Renal pelvis (tissue), 12 donors: Measurements from ENCODE around the gene POLR2C. TPM values are rescaled to one million over a fixed set of nuclear protein-coding genes. Genes with fewer than 3 reads are reported as not detected.
"Not testable (repeated sequence)": the region's sequence is repeated elsewhere in the genome, so short reads cannot be mapped to it uniquely, and the experiment has no call there.

Experiments used
- DNase-seq: peaks from one replicate; pipeline ENCODE4 v3.0.0-alpha.2; 2013
- long read RNA-seq, 16 experiments: transcript quantifications; one replicate each; lab custom pipeline, GENCODE V29; 2026
- polyA plus RNA-seq, 3 donors: library from polyadenylated mRNA; unstranded; fragments of 120-200 nt; gene quantifications; one replicate each; pipeline ENCODE4 v1.2.1, GENCODE V29; 2013; ENCODE audit not compliant: insufficient read length in 3 of 3

Gene POLR2C
- 10 to 100 TPM; 84.1 to 87.3 (median 86.4) TPM for polyA plus RNA-seq
- long read RNA-seq, donor 1, transcript POLR2C-201 (9 exons, 2,057 nt) = major isoform, 53 of 53 reads
- long read RNA-seq, donor 1, partial matches to known transcripts = 0 of 53 reads
- long read RNA-seq, donor 1, other reads (novel, unspliced or antisense) = 0 of 53 reads
- long read RNA-seq, donor 2, transcript POLR2C-201 (9 exons, 2,057 nt) = major isoform, 56 of 160 reads
- long read RNA-seq, donor 2, partial matches to known transcripts = 91 of 160 reads
- long read RNA-seq, donor 2, other reads (novel, unspliced or antisense) = 9 of 160 reads
- long read RNA-seq, donor 3, transcript POLR2C-201 (9 exons, 2,057 nt) = major isoform, 37 of 51 reads
- long read RNA-seq, donor 3, partial matches to known transcripts = 0 of 51 reads
- long read RNA-seq, donor 3, other reads (novel, unspliced or antisense) = 14 of 51 reads
- long read RNA-seq, donor 4, transcript POLR2C-201 (9 exons, 2,057 nt) = major isoform, 44 of 65 reads
- long read RNA-seq, donor 4, partial matches to known transcripts = 13 of 65 reads
- long read RNA-seq, donor 4, other reads (novel, unspliced or antisense) = 5 of 65 reads
- long read RNA-seq, donor 5, transcript POLR2C-201 (9 exons, 2,057 nt) = major isoform, 26 of 42 reads
- long read RNA-seq, donor 5, partial matches to known transcripts = 16 of 42 reads
- long read RNA-seq, donor 5, other reads (novel, unspliced or antisense) = 0 of 42 reads
- long read RNA-seq, donor 6, transcript POLR2C-201 (9 exons, 2,057 nt) = major isoform, 29 of 33 reads
- long read RNA-seq, donor 6, partial matches to known transcripts = 0 of 33 reads
- long read RNA-seq, donor 6, other reads (novel, unspliced or antisense) = 0 of 33 reads
- long read RNA-seq, donor 7, transcript POLR2C-201 (9 exons, 2,057 nt) = major isoform, 58 of 61 reads
- long read RNA-seq, donor 7, partial matches to known transcripts = 0 of 61 reads
- long read RNA-seq, donor 7, other reads (novel, unspliced or antisense) = 0 of 61 reads
- long read RNA-seq, donor 8, transcript POLR2C-201 (9 exons, 2,057 nt) = major isoform, 10 of 11 reads
- long read RNA-seq, donor 8, partial matches to known transcripts = 0 of 11 reads
- long read RNA-seq, donor 8, other reads (novel, unspliced or antisense) = 0 of 11 reads
- long read RNA-seq, donor 9, transcript POLR2C-201 (9 exons, 2,057 nt) = major isoform, 47 of 80 reads
- long read RNA-seq, donor 9, partial matches to known transcripts = 30 of 80 reads
- long read RNA-seq, donor 9, other reads (novel, unspliced or antisense) = 0 of 80 reads
- long read RNA-seq, donor 10, transcript POLR2C-201 (9 exons, 2,057 nt) = major isoform, 31 of 34 reads
- long read RNA-seq, donor 10, partial matches to known transcripts = 0 of 34 reads
- long read RNA-seq, donor 10, other reads (novel, unspliced or antisense) = 0 of 34 reads
- long read RNA-seq, donor 11, transcript POLR2C-201 (9 exons, 2,057 nt) = major isoform, 38 of 114 reads
- long read RNA-seq, donor 11, partial matches to known transcripts = 74 of 114 reads
- long read RNA-seq, donor 11, other reads (novel, unspliced or antisense) = 0 of 114 reads
- long read RNA-seq, donor 12, transcript POLR2C-201 (9 exons, 2,057 nt) = major isoform, 44 of 58 reads
- long read RNA-seq, donor 12, partial matches to known transcripts = 7 of 58 reads
- long read RNA-seq, donor 12, other reads (novel, unspliced or antisense) = 0 of 58 reads
- long read RNA-seq, donor 13, transcript POLR2C-201 (9 exons, 2,057 nt) = major isoform, 22 of 22 reads
- long read RNA-seq, donor 13, partial matches to known transcripts = 0 of 22 reads
- long read RNA-seq, donor 13, other reads (novel, unspliced or antisense) = 0 of 22 reads
- long read RNA-seq, donor 14 = 0 reads
- long read RNA-seq, donor 15 = 0 reads
- long read RNA-seq, donor 16, transcript POLR2C-201 (9 exons, 2,057 nt) = major isoform, 60 of 212 reads
- long read RNA-seq, donor 16, partial matches to known transcripts = 140 of 212 reads
- long read RNA-seq, donor 16, other reads (novel, unspliced or antisense) = 5 of 212 reads

DNA sequence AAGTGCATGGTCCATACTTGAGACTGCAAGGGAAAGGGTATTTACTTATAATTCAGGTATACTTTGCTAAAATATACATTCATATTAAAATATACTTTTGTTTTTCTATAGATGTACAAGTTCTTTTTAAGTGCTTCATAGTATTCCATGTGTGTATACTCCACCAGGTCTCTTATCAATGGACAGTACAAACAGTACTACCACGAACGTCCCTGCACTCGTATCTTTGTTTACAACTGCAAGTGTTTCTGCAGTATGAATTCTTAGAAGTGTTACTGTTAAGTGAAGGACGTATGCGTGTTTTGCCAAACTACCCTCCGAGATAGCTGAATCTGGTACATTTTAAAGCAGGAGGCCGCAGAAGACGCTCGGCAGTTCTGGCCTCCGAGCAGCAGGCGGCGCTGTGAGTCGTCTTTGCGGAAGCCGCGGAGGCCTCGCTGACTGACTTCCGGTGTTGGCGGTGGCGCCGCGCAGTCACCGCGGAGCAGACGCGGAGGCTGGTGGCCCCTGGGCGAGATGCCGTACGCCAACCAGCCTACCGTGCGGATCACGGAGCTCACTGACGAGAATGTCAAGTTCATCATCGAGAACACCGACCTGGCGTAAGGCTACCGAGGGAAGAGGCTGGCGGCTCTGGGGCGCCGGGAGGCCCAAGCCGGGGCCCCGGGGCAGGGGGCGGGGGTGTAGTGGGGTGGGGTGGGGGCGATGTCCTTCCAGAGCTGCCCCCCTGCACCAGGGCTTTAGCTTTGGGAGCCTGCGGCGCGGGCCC lies at the start of gene POLR2C:
Gene POLR2C (plus strand): TSS at position 471 of the 769 bp plus-strand sequence. CDS start 46 bp downstream, at position 517.
- peak; percentile 82 for DNase-seq

DNA sequence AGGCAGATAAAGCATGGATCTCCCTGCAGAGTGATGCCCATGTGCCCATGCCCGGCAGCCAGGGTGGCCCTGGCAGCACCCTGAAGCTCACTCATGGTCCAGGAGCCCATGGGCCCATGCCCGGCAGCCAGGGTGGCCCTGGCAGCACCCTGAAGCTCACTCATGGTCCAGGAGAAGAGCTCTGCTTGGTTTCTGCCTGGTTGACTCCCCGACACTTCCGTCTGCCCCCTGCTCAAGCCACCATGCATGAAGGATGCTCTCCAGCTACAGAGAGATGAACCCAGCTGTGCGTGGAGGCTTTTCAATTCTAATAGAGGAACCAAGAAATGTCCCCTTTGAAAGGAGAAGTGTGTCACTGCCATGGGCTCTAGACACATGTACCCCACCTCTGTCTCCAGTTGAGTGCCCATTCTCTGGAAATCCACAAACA lies 49.2 kb upstream of the POLR2C start:
- no peak for DNase-seq

DNA sequence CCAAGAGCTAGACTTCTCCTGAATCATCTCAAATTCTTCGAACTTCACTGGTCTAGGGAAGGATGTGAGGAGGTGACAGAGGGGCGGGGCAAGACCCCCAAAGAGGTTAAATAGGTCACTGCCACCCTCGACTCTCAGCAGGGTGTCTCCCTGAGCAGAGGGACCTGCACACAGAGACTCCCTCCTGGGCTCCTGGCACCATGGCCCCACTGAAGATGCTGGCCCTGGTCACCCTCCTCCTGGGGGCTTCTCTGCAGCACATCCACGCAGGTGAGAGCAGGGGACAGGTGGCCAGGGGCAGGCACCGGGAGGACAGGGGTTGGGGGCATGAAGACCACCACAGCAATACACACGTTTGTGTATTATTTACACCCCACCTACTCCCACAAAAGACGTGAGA lies 48.7 kb upstream of the POLR2C start:
- DNase-seq = no peak

DNA sequence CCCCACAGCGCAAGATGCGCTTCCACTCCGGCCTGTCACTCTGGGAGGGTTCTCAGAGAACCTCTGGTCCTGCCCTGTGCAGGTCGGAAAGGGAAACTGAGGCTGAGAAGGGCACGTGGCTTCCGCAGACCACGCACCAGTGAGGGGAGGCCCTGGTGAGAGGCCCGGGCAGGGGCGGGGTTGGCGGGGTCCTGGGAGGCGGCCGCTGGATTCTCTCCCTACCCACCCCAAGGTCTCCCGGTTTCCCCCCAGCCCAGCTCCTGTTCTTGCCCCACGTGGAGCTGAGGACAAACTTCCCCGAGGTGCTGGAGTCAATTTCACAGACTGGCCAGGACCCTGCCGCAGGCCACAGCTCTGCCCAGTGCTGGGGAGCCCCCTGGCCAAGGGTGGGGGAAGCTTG lies 46.4 kb upstream of the POLR2C start:
- DNase-seq = no peak

DNA sequence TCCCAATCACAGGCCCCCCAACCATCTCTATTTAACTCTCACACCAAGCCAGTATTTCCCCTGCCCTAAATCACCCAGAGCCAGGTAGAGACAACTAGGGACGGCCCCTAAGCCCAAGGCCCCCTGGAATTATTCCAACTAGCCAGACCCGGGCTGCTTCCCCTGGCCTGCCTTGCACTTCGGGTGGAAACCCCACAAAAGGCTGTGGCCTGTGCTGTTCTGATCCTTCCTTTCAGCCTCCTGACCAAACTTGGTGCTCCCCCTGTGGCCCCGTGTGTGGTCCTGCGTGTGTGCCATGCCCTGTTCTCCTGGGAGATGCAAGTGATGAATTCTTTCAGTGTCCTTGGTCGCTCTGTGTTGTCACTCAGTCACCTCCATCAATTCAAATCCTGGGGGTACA lies 43.0 kb upstream of the POLR2C start:
- DNase-seq = no peak

DNA sequence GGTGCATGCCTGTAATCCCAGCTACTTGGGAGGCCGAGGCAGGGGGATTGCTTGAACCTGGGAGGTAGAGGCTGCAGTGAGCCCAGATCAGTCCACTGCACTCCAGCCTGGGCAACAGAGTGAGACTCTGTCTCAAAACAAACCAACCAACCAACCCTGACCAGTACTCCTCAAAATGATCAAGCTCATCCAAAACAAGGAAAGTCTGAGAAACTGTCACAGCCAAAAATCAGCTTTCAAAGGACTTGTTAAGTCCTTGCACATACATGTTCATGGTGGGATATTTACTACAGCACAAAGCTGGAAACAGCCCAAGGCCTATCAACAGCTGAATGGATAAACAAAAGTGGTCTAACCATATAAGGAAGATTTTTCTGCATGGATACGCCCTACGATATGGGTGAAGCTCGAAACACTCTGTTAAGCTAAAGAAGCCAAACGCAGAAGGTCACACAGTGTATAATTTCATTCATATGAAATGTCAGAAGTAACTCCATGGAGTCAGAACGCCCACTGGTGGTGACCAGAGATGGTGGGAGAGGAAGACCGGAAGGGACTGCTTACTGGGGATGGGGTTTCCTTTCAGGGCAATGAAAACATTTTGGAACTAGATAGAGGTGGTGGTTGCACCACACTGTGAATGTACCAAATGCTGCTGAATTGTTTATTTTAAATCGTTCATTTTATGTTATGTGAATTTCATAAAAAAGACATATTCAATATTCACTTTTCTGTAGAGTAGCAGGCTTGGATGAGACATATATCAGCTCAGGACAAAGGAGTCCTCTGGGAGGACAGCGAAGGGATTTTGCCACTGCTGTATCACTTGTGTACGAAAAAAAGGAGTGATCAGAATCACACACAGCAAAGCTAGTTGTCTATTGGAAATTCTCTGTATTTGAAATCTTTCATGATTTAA lies 40.2 kb upstream of the POLR2C start:
- DNase-seq = peak; percentile 74

DNA sequence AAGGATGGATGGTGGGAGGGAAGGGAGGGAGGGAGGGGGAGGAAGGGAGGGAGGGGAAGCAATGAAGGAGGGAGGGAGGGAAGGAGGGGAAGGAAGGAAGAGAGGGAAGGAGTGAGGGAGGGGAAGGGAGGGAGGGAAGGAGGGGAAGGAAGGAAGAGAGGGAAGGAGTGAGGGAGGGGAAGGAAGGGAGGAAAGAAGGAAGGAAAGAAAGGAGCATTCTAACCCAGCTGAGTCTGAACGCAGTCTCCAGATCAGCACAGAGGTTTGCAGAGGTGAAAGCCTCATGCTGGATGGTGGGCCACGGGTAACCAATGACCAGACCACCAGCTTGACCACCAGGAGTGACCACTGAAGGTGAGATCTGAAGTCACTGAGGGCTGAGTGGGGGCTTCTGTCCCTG lies 39.3 kb upstream of the POLR2C start:
- DNase-seq = no peak

DNA sequence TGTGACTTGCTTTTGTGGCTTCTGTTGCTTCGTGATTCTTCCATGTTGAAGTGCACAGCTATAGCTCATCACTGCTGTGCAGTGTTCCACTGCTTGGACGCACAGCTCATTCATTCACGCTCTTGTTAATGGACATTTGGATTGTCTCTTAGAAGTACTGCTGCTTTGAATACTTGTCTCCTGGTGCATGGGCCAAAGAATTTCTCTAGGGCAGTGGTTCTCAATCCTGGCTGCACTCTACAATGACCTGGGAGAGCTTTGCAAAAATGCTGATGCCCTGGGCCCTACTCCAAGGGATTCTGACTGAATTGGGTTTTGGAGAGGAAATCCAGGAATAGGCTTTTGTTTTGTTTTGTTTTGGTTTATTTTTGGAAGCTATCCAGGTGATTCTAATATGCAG lies 37.9 kb upstream of the POLR2C start:
- no peak for DNase-seq

DNA sequence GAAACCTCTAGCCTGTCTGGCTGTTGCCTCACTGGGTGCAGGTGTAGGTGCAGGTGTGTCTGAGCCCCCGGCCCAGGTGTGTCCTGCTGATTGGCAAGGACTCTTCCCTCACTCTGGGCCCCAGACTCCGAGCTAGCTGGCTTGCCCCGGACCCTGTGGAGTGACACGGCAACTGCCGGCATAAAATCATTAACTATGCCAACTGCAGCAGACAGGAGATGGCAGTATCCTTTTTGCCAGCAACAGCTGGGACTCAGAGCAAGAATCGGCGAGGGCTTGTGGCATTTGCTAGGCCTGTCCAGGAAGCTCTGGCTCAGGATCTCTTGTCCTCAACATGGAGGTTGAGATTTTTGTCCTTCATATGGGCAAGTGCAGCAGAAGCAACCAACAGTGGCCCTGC lies 36.1 kb upstream of the POLR2C start:
- DNase-seq = no peak

DNA sequence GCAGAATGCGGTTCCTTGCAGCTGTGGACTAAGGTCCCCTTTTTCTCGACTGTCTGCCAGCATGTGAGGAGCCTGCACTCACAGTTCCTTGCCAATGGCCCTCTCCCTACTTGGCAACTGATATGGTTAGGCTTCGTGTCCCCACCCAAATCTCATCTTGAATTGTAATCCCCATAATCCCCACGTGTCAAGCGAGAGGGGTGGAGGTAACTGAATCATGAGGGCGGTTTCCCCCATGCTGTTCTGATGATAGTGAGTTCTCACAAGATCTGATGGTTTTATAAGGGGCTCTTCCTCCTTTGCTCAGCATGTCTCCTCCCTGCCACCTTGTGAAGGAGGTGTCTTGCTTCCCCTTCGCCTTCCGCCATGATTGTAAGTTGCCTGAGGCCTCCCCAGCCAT lies 35.2 kb upstream of the POLR2C start:
- DNase-seq = no peak

DNA sequence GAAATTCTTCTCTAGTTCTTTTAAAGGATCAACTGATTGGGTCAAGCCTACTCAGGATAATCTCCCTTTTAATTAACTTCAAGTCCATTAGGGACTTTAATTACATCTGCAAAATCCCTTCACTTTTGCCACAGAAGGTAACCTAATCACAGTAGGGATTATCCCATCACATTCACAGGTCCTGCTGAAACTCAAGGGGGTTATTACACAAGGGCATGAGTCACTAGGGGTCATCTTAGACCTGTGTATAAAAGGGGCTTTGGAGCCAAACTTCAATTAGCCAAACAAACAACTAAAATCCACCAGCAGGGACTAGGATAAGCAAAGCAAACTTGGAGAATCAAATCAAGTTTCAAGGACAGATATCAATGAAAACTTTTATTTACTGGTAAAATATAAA lies 34.7 kb upstream of the POLR2C start:
- DNase-seq = no peak

DNA sequence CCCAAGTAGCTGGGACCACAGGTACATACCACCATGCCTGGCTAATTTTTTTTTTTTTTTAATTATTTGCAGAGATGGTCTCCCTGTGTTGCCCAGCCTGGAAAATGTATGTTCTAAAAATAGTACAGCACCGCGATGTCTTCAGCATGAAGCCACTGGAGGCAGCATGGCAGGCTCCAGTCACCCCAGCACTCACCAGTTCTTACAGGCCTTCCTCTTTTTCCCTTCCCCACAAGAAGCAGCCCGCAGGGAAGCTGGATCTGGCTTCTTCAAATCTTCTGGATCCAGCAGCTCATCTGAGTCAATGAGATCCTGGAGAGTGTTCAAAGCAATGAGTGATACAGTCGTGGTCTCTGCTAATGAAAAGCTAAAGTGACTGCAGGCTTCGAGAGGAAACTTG lies 31.5 kb upstream of the POLR2C start:
- no peak for DNase-seq

DNA sequence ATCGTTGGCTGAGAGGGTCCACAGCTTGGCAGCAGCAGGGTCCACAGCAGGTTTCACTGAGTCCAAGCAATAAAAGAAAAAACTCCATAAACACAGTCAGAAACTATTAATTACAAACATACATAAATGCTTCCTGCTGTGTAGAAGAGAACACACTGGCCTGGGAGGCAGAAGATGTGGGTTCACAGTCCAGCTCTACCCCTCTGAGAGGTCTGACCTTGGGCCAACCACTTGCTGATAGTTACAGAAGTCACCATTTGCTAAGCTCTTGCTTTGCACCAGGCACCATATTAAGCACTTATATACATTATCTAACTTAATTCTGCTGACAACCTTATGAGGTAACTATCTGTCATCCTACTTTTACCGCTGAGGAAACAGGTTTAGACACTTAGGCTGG lies 30.0 kb upstream of the POLR2C start:
- no peak for DNase-seq

DNA sequence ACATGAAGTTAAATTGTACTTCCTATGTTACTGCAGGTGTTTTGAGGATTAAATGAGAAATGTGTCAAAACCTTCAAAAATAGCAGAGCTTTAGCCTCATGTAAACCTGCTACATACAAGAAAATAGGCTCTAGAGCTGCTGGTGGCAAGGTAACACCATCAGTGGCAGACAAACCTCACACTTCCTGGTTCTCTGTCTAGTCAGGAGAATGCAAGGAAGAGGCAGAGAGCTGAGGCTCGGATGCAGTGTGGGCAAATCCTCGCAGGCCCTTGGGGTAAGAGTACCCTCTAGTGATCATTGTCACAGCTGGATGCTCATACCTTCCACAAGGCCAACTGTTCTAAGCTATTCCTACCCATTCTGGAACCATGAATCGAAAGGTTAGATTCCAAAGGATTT lies 29.5 kb upstream of the POLR2C start:
- DNase-seq = no peak

DNA sequence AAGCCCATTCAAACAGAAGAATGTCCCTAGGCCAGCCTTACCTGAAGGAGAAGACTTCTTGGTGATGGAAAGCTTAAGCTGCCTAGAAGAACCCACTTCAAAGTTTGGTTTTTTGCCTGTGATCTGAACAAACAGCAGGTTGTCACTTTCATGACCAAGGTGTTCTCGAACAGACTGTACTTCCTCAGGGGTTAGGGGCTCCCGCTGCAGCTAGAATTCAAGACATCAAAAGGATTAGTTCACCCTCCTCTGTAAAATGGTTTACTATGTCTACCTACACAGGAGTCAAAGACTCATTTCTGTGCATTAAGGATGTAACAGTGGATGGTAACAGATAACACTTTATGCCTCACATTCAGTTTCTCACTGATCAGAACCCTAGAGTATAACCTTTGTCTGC lies 28.5 kb upstream of the POLR2C start:
- DNase-seq = no peak

DNA sequence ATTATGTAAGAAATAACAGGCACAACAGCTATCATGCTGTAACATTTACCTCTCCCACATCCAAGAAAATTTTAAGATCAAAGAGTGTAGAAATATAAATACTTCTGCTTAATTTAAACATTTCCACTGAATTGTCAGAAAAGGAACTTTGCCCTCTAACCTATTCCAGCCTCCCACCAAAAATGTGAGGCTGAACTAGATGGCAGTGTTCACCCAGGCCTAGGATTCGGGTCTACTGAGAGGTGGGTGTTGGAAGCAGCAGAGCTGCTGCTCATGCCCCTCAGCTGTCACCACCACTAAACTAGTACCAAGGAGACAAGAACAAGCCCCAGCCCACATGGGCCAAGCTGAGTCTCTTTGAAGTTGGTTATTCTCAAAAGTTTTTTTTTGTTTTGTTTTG lies 26.6 kb upstream of the POLR2C start:
- no peak for DNase-seq

DNA sequence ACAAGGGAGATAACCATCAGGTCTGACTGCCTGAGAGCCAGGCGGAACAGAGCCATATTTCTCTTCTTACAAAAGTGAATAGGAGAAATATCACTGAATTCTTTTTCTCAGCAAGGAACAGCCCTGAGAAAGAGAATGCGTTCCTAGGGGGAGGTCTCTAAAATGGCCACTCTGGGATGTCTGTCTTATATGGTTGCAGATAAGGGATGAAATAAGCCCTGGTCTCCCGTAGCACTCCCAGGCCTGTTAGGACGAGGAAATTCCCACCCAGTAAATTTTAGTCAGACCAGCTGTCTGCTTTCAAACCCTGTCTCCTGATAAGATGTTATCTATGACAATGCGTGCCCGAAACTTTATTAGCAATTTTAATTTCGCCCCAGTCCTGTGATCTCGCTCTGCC lies 22.5 kb upstream of the POLR2C start:
- not testable (repeated sequence) for DNase-seq

DNA sequence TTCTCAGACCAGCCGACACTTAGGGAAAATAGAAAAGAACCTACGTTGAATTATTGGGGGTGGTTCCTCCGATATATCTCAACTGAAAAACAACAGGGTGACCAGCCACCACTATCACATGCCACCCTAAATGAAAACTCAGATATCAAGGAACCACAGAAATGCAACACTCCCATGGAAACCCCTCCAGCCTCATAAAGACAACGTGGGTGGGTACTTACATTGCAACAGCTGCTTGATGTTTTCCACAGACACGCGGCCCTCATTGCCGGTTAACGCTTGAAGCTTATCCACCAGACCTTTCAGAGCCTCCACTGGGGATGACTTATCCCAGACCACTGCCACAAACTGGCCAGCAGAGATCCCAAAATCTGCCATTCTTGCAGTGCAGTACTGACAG lies 21.9 kb upstream of the POLR2C start:
- DNase-seq = not testable (repeated sequence)

DNA sequence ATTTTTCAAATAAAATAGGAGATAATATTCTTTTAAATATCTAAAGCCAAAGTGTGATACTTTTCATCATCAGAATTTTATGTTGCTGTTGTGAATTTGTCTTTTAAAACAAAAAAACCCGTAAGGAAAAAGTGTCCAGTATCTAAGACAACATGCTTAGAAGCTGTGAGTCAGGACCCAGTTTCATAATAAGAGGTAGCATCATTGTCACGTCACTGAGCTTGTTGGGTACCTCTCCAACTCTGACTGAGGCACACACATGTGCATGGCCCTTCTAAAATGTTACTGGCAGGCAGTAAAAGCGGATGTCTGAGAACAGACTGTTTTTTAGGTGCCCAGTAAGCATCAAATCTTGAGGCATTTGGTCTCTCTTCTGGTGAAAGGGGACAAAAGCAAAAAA lies 17.8 kb upstream of the POLR2C start:
- no peak for DNase-seq
